ENCODE measurements around the gene FATE1.

GRCh38 chrX:151741606-151742005 lies 25.8 kb downstream of the FATE1 start:
- TF ChIP-seq, protein P1, sequence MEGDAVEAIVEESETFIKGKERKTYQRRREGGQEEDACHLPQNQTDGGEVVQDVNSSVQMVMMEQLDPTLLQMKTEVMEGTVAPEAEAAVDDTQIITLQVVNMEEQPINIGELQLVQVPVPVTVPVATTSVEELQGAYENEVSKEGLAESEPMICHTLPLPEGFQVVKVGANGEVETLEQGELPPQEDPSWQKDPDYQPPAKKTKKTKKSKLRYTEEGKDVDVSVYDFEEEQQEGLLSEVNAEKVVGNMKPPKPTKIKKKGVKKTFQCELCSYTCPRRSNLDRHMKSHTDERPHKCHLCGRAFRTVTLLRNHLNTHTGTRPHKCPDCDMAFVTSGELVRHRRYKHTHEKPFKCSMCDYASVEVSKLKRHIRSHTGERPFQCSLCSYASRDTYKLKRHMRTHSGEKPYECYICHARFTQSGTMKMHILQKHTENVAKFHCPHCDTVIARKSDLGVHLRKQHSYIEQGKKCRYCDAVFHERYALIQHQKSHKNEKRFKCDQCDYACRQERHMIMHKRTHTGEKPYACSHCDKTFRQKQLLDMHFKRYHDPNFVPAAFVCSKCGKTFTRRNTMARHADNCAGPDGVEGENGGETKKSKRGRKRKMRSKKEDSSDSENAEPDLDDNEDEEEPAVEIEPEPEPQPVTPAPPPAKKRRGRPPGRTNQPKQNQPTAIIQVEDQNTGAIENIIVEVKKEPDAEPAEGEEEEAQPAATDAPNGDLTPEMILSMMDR (conservative IDR thresholded peaks at IDR 0.05; ENCODE audit: low read length), result no peak
- TF ChIP-seq EZH2phosphoT487 (IDR thresholded peaks at IDR 0.05; ENCODE audit: borderline replicate concordance, low read depth, low read length), result no peak
